K562 (cell line): ENCODE results near the gene ECE2.

ENCODE experiments used
- EZH2 ChIP-seq: IDR thresholded peaks from 2 replicates; pipeline ENCODE4 v1.6.1; 2012; ENCODE audit warnings: low read depth, mild to moderate bottlenecking, inconsistent platforms, low read length, borderline replicate concordance
- FOXJ3 ChIP-seq: sonication (generic); formaldehyde crosslinking; IDR thresholded peaks from 2 replicates; pipeline ENCODE4 v1.4.0; 2020; ENCODE audit warnings: mild to moderate bottlenecking, missing genetic modification reagents
- HCFC1 ChIP-seq: IDR thresholded peaks from 2 replicates; pipeline ENCODE4 v1.6.1; 2012; ENCODE audit warnings: low read depth, low read length, improper control_type of control experiment
- HDAC2 ChIP-seq: fragments of 450-650 bp; IDR thresholded peaks from 2 replicates; pipeline ENCODE4 v1.6.1; 2016; ENCODE audit warnings: mild to moderate bottlenecking
- MTA2 ChIP-seq: fragments of 450-650 bp; IDR thresholded peaks from 2 replicates; pipeline ENCODE4 v1.6.1; 2016; ENCODE audit warnings: low read depth
- NR2C2 ChIP-seq, 2 experiments: fragments of 200-800 bp in 1 of 2; sonication (Bioruptor generic) in 1 of 2; sonication (generic) in 1 of 2; formaldehyde crosslinking in 1 of 2; IDR thresholded peaks; 2 replicates each; pipeline versions ENCODE4 v1.6.1 to v1.8.0; 2016 to 2022; ENCODE audit warnings: mild to moderate bottlenecking in 1 of 2, missing compliant biosample characterization in 1 of 2, missing genetic modification characterization in 1 of 2, missing genetic modification reagents in 1 of 2
- PHTF2 ChIP-seq: fragments of 250-450 bp; sonication (Bioruptor Pico); IDR thresholded peaks from 2 replicates; pipeline ENCODE4 v1.5.0; 2021; ENCODE audit warnings: mild to moderate bottlenecking
- POLR2AphosphoS5 ChIP-seq: IDR thresholded peaks from 2 replicates; pipeline ENCODE4 v1.6.1; 2011; ENCODE audit warnings: mild to moderate bottlenecking, low read depth, low read length, moderate library complexity; ENCODE audit not compliant: control insufficient read depth, insufficient read depth
- RBFOX2 ChIP-seq: fragments of 200-400 bp; formaldehyde crosslinking; IDR thresholded peaks from 2 replicates; pipeline ENCODE4 v1.6.1; 2017; ENCODE audit warnings: low read depth, mild to moderate bottlenecking, low read length, moderate library complexity
- SPI1 ChIP-seq: IDR thresholded peaks from 2 replicates; pipeline ENCODE4 v1.6.1; 2011; ENCODE audit warnings: low read depth, low read length, control low read depth, borderline replicate concordance
- ZBTB17 ChIP-seq: fragments of 450-650 bp; formaldehyde crosslinking; IDR thresholded peaks from 2 replicates; pipeline ENCODE4 v1.4.0; 2020; ENCODE audit warnings: mild to moderate bottlenecking
- ZNF76 ChIP-seq: fragments of 250-450 bp; sonication (Bioruptor Pico); IDR thresholded peaks from 2 replicates; pipeline ENCODE4 v1.4.0; 2020; ENCODE audit warnings: mild to moderate bottlenecking, moderate library complexity, borderline replicate concordance
- TF ChIP-seq, protein P1 (sequence below), 3 experiments: IDR thresholded peaks in 2 of 3; conservative IDR thresholded peaks in 1 of 3; 2 replicates each; pipeline ENCODE4 v1.5.1; 2011 to 2012; ENCODE audit warnings: low read length in 3 of 3, mild to moderate bottlenecking in 3 of 3, control low read depth in 2 of 3, improper control_type of control experiment in 1 of 3, inconsistent platforms in 1 of 3, low read depth in 1 of 3, mixed read lengths in 1 of 3, moderate library complexity in 1 of 3; ENCODE audit not compliant: insufficient read depth in 2 of 3
- TF ChIP-seq, protein P2 (sequence below), 2 experiments: fragments of 450-650 bp in 1 of 2; sonication (generic) in 1 of 2; formaldehyde crosslinking in 1 of 2; IDR thresholded peaks in 1 of 2; conservative IDR thresholded peaks in 1 of 2; 2 replicates each; pipeline versions ENCODE4 v1.6.1 to v1.8.1; 2016 to 2023; ENCODE audit warnings: mild to moderate bottlenecking in 2 of 2, moderate library complexity in 2 of 2, inconsistent platforms in 1 of 2, missing genetic modification reagents in 1 of 2

DNA sequence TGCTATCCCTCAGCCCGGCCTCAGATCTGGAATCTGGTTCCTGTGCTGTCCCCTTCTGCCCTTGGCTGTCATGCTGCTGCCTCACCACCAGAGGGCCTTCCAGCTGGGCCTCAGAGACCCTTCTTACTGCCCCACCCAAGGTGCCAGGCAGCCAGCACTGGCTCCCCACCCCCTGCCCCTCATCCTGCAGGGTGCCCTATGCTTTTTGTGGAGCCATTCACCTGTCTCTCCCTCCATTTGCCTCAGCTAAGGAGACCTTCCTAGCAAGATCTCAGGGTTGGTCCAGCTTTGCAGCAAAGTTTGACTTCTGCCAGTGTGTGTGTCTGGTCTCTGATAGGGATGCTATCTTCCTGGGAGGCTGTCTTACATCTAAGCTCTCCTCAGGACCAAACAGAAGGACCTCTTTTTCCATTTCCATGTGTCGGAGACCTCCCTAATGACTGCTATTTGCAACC, 48.3 kb upstream of the ECE2 start:
- TF ChIP-seq MTA2 (no peak), EZH2 (no peak), NR2C2 (CRISPR knock-in tag; IDR thresholded peaks at IDR 0.05) (no peak), NR2C2 (tag; IDR thresholded peaks at IDR 0.05) (no peak), POLR2AphosphoS5 (no peak), ZNF76 (CRISPR knock-in tag) (no peak), PHTF2 (CRISPR knock-in tag) (no peak), RBFOX2 (no peak), ZBTB17 (CRISPR knock-in tag) (no peak), HDAC2 (no peak), FOXJ3 (CRISPR knock-in tag) (no peak), HCFC1 (no peak; the same call in 1 of the 2 replicates), SPI1 (no peak)
- TF ChIP-seq, protein P1, sequence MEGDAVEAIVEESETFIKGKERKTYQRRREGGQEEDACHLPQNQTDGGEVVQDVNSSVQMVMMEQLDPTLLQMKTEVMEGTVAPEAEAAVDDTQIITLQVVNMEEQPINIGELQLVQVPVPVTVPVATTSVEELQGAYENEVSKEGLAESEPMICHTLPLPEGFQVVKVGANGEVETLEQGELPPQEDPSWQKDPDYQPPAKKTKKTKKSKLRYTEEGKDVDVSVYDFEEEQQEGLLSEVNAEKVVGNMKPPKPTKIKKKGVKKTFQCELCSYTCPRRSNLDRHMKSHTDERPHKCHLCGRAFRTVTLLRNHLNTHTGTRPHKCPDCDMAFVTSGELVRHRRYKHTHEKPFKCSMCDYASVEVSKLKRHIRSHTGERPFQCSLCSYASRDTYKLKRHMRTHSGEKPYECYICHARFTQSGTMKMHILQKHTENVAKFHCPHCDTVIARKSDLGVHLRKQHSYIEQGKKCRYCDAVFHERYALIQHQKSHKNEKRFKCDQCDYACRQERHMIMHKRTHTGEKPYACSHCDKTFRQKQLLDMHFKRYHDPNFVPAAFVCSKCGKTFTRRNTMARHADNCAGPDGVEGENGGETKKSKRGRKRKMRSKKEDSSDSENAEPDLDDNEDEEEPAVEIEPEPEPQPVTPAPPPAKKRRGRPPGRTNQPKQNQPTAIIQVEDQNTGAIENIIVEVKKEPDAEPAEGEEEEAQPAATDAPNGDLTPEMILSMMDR (IDR thresholded peaks at IDR 0.05 in 2 of 3, conservative IDR thresholded peaks at IDR 0.05 in 1 of 3; ENCODE audit: insufficient read depth in 2 of 3, low read depth in 1 of 3, low read length in 3 of 3): peak; percentile 74 to 82 (median 79)
- TF ChIP-seq, protein P2, sequence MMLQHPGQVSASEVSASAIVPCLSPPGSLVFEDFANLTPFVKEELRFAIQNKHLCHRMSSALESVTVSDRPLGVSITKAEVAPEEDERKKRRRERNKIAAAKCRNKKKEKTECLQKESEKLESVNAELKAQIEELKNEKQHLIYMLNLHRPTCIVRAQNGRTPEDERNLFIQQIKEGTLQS (IDR thresholded peaks at IDR 0.05): no peak
- TF ChIP-seq, protein P2 (CRISPR knock-in tag; conservative IDR thresholded peaks at IDR 0.05): no peak
